22Rv1 (cell line): ENCODE results near the gene GABRG3.

ENCODE experiments used
- CTCF ChIP-seq: fragments of 450-650 bp; IDR thresholded peaks from 2 replicates; pipeline ENCODE4 v1.5.1; 2017; ENCODE audit warnings: mild to moderate bottlenecking
- ZFX ChIP-seq: fragments of 450-650 bp; IDR thresholded peaks from 2 replicates; pipeline ENCODE4 v1.6.1; 2017; ENCODE audit warnings: antibody characterized with exemption, borderline replicate concordance

- TF ChIP-seq CTCF (no peak), ZFX (no peak)
These were observed 381.2 kb downstream of the GABRG3 start for GRCh38 chr15:27352136-27352535.
